AG04449 (cell line): ENCODE measurements around the gene TENM3.
"Not testable (repeated sequence)": the region's sequence is repeated elsewhere in the genome, so short reads cannot be mapped to it uniquely, and the experiment has no call there.

Experiments used
- CTCF ChIA-PET: fragments of 350-600 bp; formaldehyde crosslinking; extraction: SDS; loops from one replicate; lab custom pipeline; 2021; ENCODE audit warnings: antibody characterized with exemption; lab: Yijun Ruan, JAX
- POLR2A ChIA-PET: fragments of 400-600, 350-600 bp; formaldehyde crosslinking; extraction: SDS; loops from one replicate; lab custom pipeline; 2020; ENCODE audit warnings: antibody characterized with exemption, inconsistent platforms; lab: Yijun Ruan, JAX
- DNase-seq: peaks from one replicate; pipeline ENCODE4 v3.0.0-alpha.2; 2010; ENCODE audit warnings: low read depth, low spot score
- H3K4me3 ChIP-seq: 2 replicates; pipeline ENCODE4 v1.5.1; 2011; ENCODE audit warnings: low read depth, mild to moderate bottlenecking, control low read depth, low read length
- CTCF ChIP-seq: IDR thresholded peaks from one replicate; pipeline ENCODE4 v1.5.1; 2011; ENCODE audit warnings: mild to moderate bottlenecking, moderate library complexity, low read length, control low read depth, inconsistent platforms; ENCODE audit not compliant: insufficient read depth; ENCODE audit errors: missing control alignments

TENM3 gene

GRCh38 chr4:182812916-182813315 is 569.7 kb downstream of the TENM3 start:
- ChIA-PET CTCF (no interaction called here), POLR2A (no interaction called here)
- H3K4me3 ChIP-seq, result no peak overlapping the region
- TF ChIP-seq CTCF, result no peak
- DNase-seq, result no peak

- DNase-seq, CTCF ChIA-PET, H3K4me3 ChIP-seq, POLR2A ChIA-PET: not testable (repeated sequence)
These were observed 570.9 kb downstream of the TENM3 start for GRCh38 chr4:182814065-182814464.

- no peak for DNase-seq
- TF ChIP-seq CTCF, result no peak
- POLR2A ChIA-PET, result no interaction called here
- CTCF ChIA-PET, result interaction anchor here (0.6 to 1.3 kb wide), 3 partner anchors 8 to 1559 kb away, joined by 3 to 4 read pairs (median 3); no protein-coding TSS in a partner anchor
- H3K4me3 ChIP-seq, result no peak overlapping the region
These were observed 575.9 kb downstream of the TENM3 start for GRCh38 chr4:182818926-182819730.

GRCh38 chr4:182819751-182820150 is 576.5 kb downstream of the TENM3 start:
- ChIA-PET CTCF (interaction anchor here (0.6 to 1.3 kb wide), 3 partner anchors 8 to 1559 kb away, joined by 3 to 4 read pairs (median 3); no protein-coding TSS in a partner anchor), POLR2A (no interaction called here)
- no peak for DNase-seq
- no peak overlapping the region for H3K4me3 ChIP-seq
- TF ChIP-seq CTCF, result no peak

GRCh38 chr4:182822554-182822953 is 579.4 kb downstream of the TENM3 start:
- CTCF ChIA-PET, result interaction anchor here (1.2 kb wide), 1 partner anchor 16 kb away, joined by 3 read pairs; no protein-coding TSS in a partner anchor
- DNase-seq, result no peak
- POLR2A ChIA-PET, result no interaction called here
- TF ChIP-seq CTCF, result no peak
- H3K4me3 ChIP-seq, result no peak overlapping the region

GRCh38 chr4:182823576-182823975 is 580.4 kb downstream of the TENM3 start:
- no peak for TF ChIP-seq CTCF
- no peak overlapping the region for H3K4me3 ChIP-seq
- no peak for DNase-seq
- POLR2A ChIA-PET, result no interaction called here
- CTCF ChIA-PET, result no interaction called here
